ENCODE data around the gene RCN1. TPM values are rescaled to one million over a fixed set of nuclear protein-coding genes. Genes with fewer than 3 reads are reported as not detected.

Gene RCN1
- total RNA-seq, 1 experiment from 2014 or later, result 99.8 TPM

GRCh38 chr11:32105871-32106560 lies 15.1 kb downstream of the RCN1 start:
- Histone ChIP-seq H3K36me3 (ENCODE audit: control insufficient read depth in 1 of 2, insufficient read depth in 2 of 2, low read length in 2 of 2) (peaks cover 13 to 16% of the 10 kb centered on the region in 2 experiments; a peak in 3 of 4 replicates), H3K9me3 (ENCODE audit: control insufficient read depth in 1 of 2, insufficient read depth in 1 of 2, low read depth in 1 of 2, low read length in 2 of 2) (no peaks in the 10 kb centered on the region), H3K27ac (ENCODE audit: low read depth, low read length) (no peak overlapping the region), H4K20me1 (ENCODE audit: insufficient read depth) (no peaks in the 10 kb centered on the region), H3K79me2 (ENCODE audit: insufficient read depth, low read length) (no peaks in the 10 kb centered on the region), H2AFZ (ENCODE audit: low read depth, low read length, poor library complexity, severe bottlenecking) (no peak overlapping the region), H3K4me1 (ENCODE audit: control insufficient read depth in 1 of 2, insufficient read depth in 2 of 2, low read length in 2 of 2) (no peaks in the 10 kb centered on the region), H3K4me2 (ENCODE audit: low read length) (no peak overlapping the region), H3K9me2 (ENCODE audit: insufficient read depth) (no peaks in the 10 kb centered on the region), H3K4me3 (replicated peaks in 1 of 2; ENCODE audit: low read depth in 1 of 2, low read length in 2 of 2) (no peak overlapping the region), H3K9ac (ENCODE audit: low read length) (no peak overlapping the region), H3K27me3 (ENCODE audit: insufficient read depth, low read length) (no peaks in the 10 kb centered on the region)
- DNase-seq (ENCODE audit: low read depth, low spot score), result no peak
- TF ChIP-seq RAD21 (IDR thresholded peaks at IDR 0.05; ENCODE audit: low read depth), result no peak
- no peak for TF ChIP-seq POLR2AphosphoS5 (IDR thresholded peaks at IDR 0.05; ENCODE audit: low read depth, low read length)
- TF ChIP-seq ZNF274 (IDR thresholded peaks at IDR 0.05; ENCODE audit: low read depth, low read length), result no peak
- no peak for TF ChIP-seq JUND (IDR thresholded peaks at IDR 0.05)
- no peak for TF ChIP-seq EGR1 (IDR thresholded peaks at IDR 0.05; ENCODE audit: low read depth)
- TF ChIP-seq ATF3 (IDR thresholded peaks at IDR 0.05), result no peak
- no peak for TF ChIP-seq FOSL1 (IDR thresholded peaks at IDR 0.05; ENCODE audit: low read depth)
- TF ChIP-seq ELF1 (IDR thresholded peaks at IDR 0.05; ENCODE audit: borderline replicate concordance, low read depth), result no peak
- no peak for TF ChIP-seq SIN3A (IDR thresholded peaks at IDR 0.05; ENCODE audit: low read depth)
- TF ChIP-seq EZH2phosphoT487 (IDR thresholded peaks at IDR 0.05; ENCODE audit: borderline replicate concordance), result no peak
- TF ChIP-seq REST (IDR thresholded peaks at IDR 0.05; ENCODE audit: low read depth), result no peak
- no peak for TF ChIP-seq EZH2 (IDR thresholded peaks at IDR 0.05)
- no peak for TF ChIP-seq CTCF (IDR thresholded peaks at IDR 0.05 in 2 of 3, conservative IDR thresholded peaks at IDR 0.05 in 1 of 3; ENCODE audit: borderline replicate concordance in 1 of 3, insufficient read depth in 1 of 3, low read depth in 2 of 3, low read length in 2 of 3)
- TF ChIP-seq SRF (IDR thresholded peaks at IDR 0.05; ENCODE audit: low read depth), result no peak
- no peak for TF ChIP-seq ZBTB33 (IDR thresholded peaks at IDR 0.05; ENCODE audit: extremely low read depth, insufficient replicate concordance, low read length)
- no peak for TF ChIP-seq YY1 (IDR thresholded peaks at IDR 0.05; ENCODE audit: extremely low read depth, insufficient replicate concordance, low read depth, low read length)
- TF ChIP-seq CBX3 (IDR thresholded peaks at IDR 0.05; ENCODE audit: low read depth), result no peak
- ChIA-PET CTCF (no interaction called here), RAD21 (ENCODE audit: low non-redundant PET in 1 of 2, low total read pairs in 2 of 2, uncharacterized antibody in 2 of 2, unreplicated experiment in 2 of 2) (no interaction called here), POLR2A (no interaction called here)
- no peak for ATAC-seq
- intact Hi-C loops (cut with micrococcal nuclease), result no loop called here
- BruUV-seq (replicated peaks), result no TSS peak
